ENCODE results near the gene NR6A1.
A peak's percentile ranks its signal among the peaks of the same experiment; 100 is the strongest.

Gene NR6A1

DNA sequence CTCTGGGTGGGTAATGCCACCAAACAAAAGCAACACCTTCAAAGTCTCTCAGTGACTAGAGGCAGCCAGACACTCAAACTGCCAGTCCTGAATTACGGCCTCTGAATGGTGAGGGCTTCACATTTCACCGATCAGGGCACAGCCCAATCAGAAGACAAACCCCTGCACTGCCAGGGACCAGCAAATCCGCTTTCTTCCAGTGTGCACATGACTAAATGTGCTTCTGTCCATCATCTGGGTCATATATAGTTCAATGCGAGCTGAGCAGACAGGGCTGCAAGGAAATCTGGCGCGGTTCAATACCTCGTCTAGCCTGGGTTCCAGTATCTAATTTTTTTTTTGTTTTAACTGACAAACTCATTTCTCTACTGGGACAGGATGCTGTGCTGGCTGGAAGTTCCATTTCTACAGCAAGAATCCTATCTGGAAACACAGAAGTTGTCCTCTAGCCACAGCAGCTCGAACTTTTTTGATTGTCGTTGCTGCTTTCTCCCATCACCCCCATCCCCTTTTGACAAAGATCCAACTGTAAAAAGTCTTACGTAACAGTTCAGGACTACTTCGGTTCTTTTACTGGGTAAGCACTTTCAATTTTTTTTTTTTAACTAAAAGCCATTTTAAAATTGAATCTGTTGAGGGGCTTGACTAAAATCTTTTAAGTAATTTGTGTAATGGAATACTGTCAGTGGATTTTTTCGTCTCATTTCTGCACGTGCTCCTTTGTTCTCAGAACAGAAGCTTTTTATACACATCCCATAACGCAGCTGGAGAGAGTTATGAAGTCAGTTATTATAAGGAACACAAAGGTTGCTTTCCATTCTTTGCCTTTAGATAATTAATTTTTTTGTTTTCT, 112.7 kb downstream of the NR6A1 start:
- no peak for DNase-seq (ENCODE audit: low read depth)

- DNase-seq (ENCODE audit: low read depth) = no peak
Measured at GRCh38 chr9:124657516-124657915, 113.6 kb downstream of the NR6A1 start.

GRCh38 chr9:124654431-124654830, 116.7 kb downstream of the NR6A1 start:
- no peak for DNase-seq (ENCODE audit: low read depth)

GRCh38 chr9:124652615-124653393, 118.3 kb downstream of the NR6A1 start:
- no peak for DNase-seq (ENCODE audit: low read depth)

DNA sequence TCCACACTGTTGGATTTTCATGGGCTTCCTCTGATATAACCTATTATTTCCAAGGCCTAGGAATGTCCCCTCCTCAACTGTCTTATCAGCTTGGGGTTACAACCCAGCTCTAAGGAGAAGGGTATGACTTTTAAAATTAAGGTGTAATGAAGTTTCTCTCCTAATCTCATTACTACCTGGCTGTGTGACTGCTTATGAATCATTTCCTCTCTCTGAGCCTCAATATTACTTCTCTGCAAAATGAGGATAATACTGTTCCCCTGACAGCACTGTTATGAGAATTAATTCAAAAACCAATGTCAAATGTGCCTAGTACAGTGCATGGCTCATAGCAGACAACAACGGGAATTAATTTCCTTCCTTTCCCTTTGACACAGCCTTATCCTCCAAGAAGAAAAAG, 118.9 kb downstream of the NR6A1 start:
- DNase-seq (ENCODE audit: low read depth) = no peak

GRCh38 chr9:124645274-124645673, 125.8 kb downstream of the NR6A1 start:
- DNase-seq (ENCODE audit: low read depth) = no peak

GRCh38 chr9:124639637-124640036, 131.5 kb downstream of the NR6A1 start:
- no peak for DNase-seq (ENCODE audit: low read depth)

DNA sequence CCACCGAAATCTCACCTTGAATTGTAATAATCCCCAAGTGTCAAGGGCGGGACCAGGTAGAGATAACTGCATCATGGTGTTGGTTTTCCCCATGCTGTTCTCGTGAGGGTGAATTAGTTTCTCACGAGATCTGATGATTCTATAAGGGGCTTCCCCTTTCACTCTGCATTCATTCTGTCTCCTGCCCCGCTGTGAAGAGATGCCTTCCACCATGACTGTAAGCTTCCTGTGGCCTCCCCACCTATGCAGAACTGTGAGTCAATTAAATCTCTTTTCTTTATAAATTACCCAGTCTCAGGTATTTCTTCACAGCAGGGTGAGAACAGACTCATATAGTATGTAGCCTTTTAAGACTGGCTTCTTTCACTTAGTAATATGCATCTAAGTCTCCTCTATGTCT, 135.8 kb downstream of the NR6A1 start:
- DNase-seq (ENCODE audit: low read depth) = no peak

DNA sequence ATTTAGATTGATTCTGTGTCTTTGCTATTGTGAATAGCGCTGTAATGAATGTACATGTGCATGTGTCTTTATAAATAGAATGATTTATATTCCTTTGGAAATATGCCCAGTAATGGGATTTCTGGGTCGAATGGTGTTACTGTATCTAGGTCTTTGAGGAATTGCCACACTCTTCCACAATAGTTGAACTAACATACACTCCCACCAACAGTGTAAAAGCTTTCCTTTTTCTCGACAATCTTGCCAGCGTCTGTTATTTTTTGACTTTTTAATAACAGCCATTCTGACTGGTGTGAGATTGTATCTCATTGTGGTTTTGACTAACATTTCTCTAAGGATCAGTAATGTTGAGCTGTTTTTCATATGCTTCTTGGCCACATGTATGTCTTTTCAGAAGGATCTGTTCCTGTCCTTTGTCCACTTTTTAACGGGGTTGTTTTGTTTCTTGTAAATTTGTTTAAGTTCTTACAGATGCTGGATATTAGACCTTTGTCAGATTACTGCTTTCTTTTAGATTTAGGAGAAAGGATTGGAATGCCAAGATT, 139.0 kb downstream of the NR6A1 start:
- no peak for DNase-seq (ENCODE audit: low read depth)

GRCh38 chr9:124631326-124631725, 139.8 kb downstream of the NR6A1 start:
- no peak for DNase-seq (ENCODE audit: low read depth)

DNA sequence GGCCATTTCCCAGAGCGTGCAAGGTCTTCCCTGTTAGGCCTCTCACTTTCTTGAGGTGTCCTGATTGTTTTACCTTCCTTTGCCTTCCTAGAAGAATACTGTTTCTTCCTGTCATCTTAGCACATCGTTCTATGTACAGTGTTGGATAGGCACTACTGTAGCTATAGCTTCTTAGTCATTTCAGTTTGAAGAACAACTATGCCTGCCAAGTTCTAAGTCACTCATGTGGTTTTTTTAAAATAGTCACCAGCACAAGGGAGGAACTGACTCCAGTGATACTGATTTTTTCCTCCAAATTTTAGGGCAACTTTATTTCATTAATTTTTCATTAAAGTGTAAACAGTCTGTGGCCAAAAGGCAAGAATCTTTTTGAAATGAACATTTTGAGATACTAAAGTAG, 141.5 kb downstream of the NR6A1 start:
- no peak for DNase-seq (ENCODE audit: low read depth)

DNA sequence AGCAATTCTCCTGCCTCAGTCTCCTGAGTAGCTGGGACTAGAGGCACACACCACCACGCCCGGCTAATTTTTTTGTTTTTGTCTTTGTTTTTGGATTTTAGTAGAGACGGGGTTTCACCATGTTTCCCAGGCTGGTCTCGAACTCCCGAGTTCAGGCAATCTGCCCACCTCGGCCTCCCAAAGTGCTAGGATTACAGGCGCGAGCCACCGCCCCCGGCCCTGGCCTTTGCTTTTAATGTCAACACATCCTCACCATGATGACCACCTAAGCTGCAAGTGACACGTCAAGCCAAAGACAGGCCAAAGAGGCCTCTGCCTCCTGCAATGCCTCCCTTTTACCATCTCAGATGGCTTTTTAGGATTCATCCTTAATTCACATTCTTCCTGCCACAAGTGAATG, 142.4 kb downstream of the NR6A1 start:
- no peak for DNase-seq (ENCODE audit: low read depth)

- DNase-seq (ENCODE audit: low read depth) = no peak
Measured at GRCh38 chr9:124626276-124626675, 144.8 kb downstream of the NR6A1 start.

DNA sequence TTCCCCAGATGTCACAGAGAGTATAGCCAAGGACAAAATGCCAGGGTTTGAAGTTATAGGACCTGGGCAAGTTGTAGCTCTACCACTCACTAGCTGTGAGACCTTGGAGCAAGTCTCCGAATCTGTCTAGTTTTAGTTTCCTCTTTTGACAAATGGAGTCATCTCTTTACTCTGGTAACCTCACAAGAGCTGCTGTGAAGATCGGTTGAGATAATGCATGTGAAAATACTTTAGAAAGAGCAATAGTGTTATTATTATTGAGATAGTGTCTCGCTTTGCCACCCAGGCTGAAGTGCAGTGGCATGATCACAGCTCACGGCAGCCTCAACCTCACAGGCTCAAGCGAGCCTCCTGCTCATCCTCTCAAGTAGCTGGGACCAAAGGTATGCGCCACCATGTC, 146.0 kb downstream of the NR6A1 start:
- no peak for DNase-seq (ENCODE audit: low read depth)

DNA sequence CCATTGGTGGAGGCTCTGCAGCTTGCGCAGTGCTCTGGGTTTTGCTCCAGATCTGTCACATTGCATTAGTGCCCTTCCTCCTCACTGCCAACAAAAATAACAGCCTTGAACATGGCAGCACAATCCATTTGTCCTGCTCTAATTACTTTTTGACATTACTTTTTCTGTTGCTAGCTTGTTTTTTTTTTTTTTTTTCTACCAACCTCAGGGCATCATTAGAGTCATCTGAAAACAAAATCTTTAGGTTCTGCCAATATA, 146.4 kb downstream of the NR6A1 start:
- no peak for DNase-seq (ENCODE audit: low read depth)

DNA sequence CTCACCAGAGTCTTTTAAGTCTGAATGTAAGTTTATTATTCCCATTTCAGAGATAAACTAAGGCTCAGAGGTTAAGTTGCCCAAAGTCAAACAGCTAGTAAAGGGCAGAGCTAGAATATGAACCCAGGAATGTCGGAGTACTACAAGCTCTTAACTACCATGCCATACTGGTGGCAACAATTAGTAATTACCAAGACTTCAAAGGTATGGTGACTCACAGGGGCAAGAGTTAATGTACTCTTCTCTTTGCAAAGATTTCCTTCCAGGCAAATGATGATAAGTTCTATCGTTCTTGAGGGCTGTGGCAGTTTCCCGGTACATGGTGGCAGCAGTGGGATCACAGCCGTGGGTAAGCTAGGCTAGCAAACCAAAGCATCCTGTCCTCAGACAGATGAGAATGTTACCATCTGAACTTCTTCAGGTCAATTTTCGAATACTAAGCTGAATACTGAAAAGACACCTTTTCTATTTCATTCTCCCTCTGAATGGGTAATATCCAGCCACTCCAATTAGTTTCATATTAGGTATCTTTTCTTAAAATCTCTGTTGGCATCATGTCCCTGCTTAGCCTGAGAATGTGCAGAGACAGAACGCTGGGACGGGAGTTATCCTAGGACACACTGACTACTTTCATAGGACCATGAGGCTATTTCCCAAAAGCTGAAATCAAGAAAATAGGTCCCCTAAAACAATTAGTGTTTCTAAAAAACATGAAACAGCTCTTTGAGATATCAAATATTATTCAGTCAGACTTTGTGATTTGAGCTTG, 147.0 kb downstream of the NR6A1 start:
- DNase-seq (ENCODE audit: low read depth) = no peak

DNA sequence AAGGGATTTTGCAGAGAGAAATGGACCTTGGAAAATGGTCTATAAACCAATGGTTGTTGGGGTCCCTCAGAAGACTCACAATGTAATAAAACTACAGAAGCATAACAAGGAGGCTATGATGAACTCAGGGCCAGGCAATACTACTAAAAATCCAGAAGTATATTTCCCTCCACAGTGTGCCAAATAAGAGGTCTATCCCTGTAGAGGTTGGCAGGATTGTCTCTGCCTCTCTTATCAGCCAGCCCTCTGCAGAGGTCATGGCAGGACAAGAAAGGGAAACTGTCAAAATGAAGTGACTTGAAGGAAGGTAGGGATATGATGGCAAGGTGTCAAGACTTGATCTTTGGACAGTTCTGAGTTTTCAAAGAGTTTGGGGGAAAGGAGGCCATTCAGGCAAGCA, 148.2 kb downstream of the NR6A1 start:
- no peak for DNase-seq (ENCODE audit: low read depth)

- DNase-seq (ENCODE audit: low read depth) = no peak
Measured at GRCh38 chr9:124621371-124622328, 149.5 kb downstream of the NR6A1 start.

DNA sequence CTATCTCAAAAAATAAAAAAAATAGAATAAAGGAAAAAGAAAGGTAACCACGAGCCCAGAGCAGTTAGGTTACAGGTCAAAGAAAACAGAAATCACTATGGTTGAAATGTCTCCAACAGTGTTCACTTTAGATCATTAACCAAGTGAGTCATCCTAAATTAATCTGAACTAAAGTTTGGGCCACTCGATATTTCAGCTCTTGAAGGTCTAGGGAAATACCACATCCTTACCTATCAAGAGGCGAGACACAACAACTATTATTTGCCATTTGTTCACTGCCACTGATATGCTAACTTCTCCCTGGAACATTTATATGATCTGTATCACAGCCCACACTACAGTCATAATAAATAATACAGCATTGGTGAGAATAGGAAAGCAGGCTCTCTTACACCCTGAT, 152.6 kb downstream of the NR6A1 start:
- no peak for DNase-seq (ENCODE audit: low read depth)

DNA sequence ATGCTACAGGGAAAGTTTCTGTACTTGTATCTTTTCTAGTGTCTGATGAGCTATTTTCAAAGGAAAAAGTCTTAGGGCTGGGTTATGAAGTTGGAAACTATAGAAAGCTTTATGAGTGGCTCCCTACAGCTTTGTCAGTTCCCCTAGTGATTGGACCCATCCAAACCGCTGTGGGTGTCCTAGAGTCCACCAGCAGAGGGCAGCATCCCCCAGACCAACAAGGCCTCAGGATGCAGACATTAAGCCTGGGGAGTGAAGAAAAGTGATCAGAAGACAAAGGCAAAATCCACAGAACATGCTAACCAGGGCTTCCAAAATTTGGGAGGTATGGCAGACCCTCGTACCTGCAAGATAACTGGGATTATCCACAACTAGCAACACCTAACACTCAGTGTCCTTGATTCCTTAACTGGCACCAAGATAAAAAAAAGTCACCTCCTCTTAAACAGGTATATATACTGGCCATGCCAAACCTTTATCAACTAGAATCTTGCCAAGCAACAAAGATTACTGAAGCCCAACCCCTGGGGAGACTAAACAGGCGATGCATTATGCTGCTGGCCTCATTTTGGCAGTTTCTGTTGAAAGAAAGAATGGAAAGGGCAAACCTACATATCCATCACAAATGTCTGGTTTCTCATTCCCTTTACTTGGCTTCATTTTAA, 153.5 kb downstream of the NR6A1 start:
- DNase-seq (ENCODE audit: low read depth) = peak; percentile 54

GRCh38 chr9:124616961-124617360, 154.2 kb downstream of the NR6A1 start:
- no peak for DNase-seq (ENCODE audit: low read depth)
